GM10266 (cell line): ENCODE data around the gene TM9SF1.
A peak's percentile ranks its signal among the peaks of the same experiment; 100 is the strongest.

Source experiments
- DNase-seq: peaks from one replicate; pipeline ENCODE4 v3.0.0; 2012; ENCODE audit errors: extremely low spot score
- TF ChIP-seq, protein P1 (sequence below): IDR thresholded peaks from 2 replicates; pipeline ENCODE4 v1.5.1; 2012; ENCODE audit warnings: mild to moderate bottlenecking, low read depth; ENCODE audit not compliant: control insufficient read depth, insufficient read depth; ENCODE audit errors: missing control alignments

TM9SF1 gene

GRCh38 chr14:24189059-24189375, 6.2 kb downstream of the TM9SF1 start:
- TF ChIP-seq, protein P1, sequence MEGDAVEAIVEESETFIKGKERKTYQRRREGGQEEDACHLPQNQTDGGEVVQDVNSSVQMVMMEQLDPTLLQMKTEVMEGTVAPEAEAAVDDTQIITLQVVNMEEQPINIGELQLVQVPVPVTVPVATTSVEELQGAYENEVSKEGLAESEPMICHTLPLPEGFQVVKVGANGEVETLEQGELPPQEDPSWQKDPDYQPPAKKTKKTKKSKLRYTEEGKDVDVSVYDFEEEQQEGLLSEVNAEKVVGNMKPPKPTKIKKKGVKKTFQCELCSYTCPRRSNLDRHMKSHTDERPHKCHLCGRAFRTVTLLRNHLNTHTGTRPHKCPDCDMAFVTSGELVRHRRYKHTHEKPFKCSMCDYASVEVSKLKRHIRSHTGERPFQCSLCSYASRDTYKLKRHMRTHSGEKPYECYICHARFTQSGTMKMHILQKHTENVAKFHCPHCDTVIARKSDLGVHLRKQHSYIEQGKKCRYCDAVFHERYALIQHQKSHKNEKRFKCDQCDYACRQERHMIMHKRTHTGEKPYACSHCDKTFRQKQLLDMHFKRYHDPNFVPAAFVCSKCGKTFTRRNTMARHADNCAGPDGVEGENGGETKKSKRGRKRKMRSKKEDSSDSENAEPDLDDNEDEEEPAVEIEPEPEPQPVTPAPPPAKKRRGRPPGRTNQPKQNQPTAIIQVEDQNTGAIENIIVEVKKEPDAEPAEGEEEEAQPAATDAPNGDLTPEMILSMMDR: no peak
- no peak for DNase-seq

DNA sequence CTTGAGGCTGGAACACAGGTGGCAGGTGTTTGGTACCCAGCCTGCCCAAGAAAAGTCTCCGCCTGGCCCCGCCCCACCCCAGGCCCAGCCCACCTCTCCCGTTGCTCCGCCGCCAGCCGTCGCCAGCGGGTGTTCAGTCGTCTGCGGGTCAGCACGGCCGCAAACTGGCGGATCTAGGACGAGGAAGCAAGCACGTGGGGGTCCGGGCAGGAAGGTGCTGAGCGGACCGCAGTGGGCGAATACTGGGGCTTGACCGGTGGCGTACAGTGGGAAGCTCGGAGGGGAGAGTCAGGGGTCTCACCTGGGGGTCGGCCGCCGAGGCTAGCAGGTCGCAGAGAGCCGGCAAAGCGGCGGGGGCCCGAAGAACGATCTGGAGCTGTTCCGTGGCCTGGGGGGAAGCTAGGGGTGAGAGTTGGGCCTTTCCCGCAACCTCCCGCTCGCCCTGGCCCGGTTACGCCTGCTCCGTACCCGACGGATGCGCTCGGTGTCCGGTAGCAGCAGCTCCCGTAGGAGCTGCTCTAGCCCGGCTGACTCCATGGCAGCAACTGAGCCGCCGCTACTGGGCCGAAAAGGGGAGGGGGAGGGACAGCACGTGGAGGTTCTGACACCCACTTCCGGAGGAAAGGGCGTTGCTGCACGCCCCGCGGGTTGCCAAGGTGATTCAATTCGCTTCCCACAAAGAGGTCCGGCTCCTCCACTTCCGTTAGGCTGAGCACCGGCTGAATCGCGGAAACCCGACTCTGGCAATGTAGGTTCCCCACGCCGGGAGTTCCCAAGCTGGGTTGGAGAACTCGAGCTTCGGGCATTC, 6.8 kb downstream of the TM9SF1 start, which contains the start of gene IPO4:
Gene IPO4, minus strand, starts transcription at position 566 of the 808 bp plus-strand sequence. Its CDS starts 29 bp downstream, at position 537.
- peak; percentile 98 for DNase-seq

GRCh38 chr14:24187539-24187915, 7.7 kb downstream of the TM9SF1 start:
- no peak for DNase-seq
- TF ChIP-seq, protein P1: no peak

More for the DNA sequence above, 6.8 kb downstream of the TM9SF1 start, which contains the start of gene IPO4:
- TF ChIP-seq, protein P1: no peak

DNA sequence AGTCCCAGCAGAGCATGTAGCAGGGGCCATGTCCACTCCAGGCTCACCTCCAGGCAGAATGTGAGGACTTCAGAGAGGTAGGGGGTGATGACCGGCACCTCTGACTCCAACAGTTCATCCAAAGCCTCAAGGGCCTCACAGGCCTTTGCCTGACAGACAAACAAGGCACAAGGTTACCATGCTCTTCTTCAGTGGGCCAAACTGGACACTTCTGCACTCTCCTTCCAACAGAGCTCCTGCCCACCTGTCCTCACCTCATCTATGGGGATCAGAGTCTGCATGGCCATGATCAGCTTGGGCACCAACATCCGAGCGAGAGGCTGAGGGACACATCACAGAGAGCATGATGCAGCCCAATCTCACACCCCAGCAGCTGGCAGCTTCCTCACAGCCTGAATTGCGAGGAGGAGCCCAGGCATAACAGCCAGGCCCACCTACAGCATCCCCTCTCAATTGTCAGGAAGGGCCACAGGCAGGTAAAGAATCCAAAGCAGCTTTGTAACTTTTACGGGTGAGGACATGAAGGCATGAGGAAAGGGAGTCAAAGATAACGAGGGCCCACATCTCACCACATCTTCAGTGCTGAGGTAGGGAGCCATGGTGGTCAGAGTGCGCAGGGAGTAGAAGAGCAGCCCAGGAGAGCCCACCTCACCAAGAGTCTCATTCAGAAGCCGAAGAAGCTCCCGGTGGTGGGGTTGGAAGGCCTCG, 8.3 kb downstream of the TM9SF1 start:
- TF ChIP-seq, protein P1: no peak

GRCh38 chr14:24185741-24186140, 9.5 kb downstream of the TM9SF1 start:
- TF ChIP-seq, protein P1: no peak
- DNase-seq: no peak

More for the DNA sequence above, 8.3 kb downstream of the TM9SF1 start:
- no peak for DNase-seq

GRCh38 chr14:24185026-24185425, 10.2 kb downstream of the TM9SF1 start:
- TF ChIP-seq, protein P1: no peak
- DNase-seq: no peak
